BLaER1 (cell line): ENCODE data around the gene JAM2.

ENCODE experiments used
- H3K27ac ChIP-seq: shearing (Covaris generic); formaldehyde crosslinking; 2 replicates; pipeline ENCODE4 v1.8.1; 2022
- H3K27me3 ChIP-seq: shearing (Covaris generic); formaldehyde crosslinking; 2 replicates; pipeline ENCODE4 v1.8.1; 2022
- H3K36me3 ChIP-seq: shearing (Covaris generic); formaldehyde crosslinking; 2 replicates; pipeline ENCODE4 v1.8.1; 2022
- H3K4me1 ChIP-seq: shearing (Covaris generic); formaldehyde crosslinking; 2 replicates; pipeline ENCODE4 v1.8.1; 2022
- H3K4me2 ChIP-seq: shearing (Covaris generic); formaldehyde crosslinking; 2 replicates; pipeline ENCODE4 v1.8.1; 2022
- H3K4me3 ChIP-seq: shearing (Covaris generic); formaldehyde crosslinking; 2 replicates; pipeline ENCODE4 v1.8.1; 2022
- H3K9ac ChIP-seq: shearing (Covaris generic); formaldehyde crosslinking; 2 replicates; pipeline ENCODE4 v1.8.1; 2022
- H3K9me3 ChIP-seq: shearing (Covaris generic); formaldehyde crosslinking; 2 replicates; pipeline ENCODE4 v1.8.1; 2022
- H4K20me1 ChIP-seq: shearing (Covaris generic); formaldehyde crosslinking; 2 replicates; pipeline ENCODE4 v1.8.1; 2022
- Cebpa-rat ChIP-seq: shearing (Covaris generic); IDR thresholded peaks from 2 replicates; pipeline ENCODE4 v1.8.1; 2022

JAM2 gene

DNA sequence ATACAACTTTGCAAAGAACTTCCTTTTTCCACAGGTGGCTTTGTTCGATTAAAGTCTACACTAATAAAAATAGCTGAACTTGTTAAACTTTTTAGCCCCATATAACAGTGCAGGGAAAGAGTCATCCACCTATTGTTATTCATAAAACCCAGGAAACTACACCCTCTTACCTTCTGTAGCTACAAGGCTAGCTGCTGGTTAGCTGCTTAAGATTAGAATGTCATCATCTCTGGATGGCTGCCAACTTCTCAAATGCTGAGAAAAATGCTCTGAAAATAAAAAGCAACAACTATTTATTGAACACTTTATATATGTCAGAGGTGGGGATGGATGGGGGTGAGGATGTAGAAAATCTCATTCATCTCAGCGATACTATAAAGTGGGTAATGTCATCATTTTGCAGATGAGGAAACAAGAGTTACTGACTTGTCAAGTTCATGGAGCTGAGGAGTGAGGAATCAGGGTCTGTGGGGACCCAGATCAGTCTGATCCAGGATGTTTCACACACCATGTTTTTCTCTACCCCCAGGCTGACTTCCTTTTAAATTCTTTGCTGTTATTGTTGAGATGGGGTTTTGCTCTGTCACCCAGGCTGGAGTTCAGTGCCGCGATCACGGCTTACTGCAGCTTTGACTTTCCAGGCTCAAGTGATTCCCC, 78.6 kb downstream of the JAM2 start:
- Histone ChIP-seq H3K9me3 (no peaks in the 10 kb centered on the region), H3K4me2 (no peak overlapping the region), H3K4me3 (no peak overlapping the region), H3K27me3 (no peaks in the 10 kb centered on the region), H3K36me3 (peaks cover 52% of the 10 kb centered on the region), H3K9ac (no peak overlapping the region), H4K20me1 (no peaks in the 10 kb centered on the region), H3K4me1 (peaks cover 19% of the 10 kb centered on the region), H3K27ac (no peak overlapping the region)
- TF ChIP-seq Cebpa-rat, result no peak

DNA sequence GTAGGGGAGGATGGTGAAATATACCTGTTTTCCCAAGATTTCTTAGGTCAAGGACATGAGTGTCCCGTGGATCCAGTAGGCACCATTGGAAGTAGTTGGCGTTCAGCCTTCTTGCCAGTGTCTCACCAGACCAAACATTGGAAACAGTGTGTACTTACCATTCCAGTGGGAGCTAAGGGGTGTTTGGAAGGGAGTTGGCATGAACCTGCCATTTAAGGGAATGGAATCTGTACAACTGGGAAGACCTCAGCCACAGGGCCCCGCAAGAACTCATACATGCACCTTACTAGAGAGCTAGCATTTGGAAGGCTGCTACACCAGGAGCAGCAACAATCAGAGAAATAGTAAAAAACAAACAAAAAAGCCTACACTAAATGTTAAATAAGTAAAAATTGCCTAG, 82.9 kb downstream of the JAM2 start:
- no peak overlapping the region for H3K9ac ChIP-seq
- no peak overlapping the region for H3K4me3 ChIP-seq
- peaks cover 13% of the 10 kb centered on the region; the same call in 1 of the 2 replicates for H4K20me1 ChIP-seq
- peaks cover 69% of the 10 kb centered on the region for H3K36me3 ChIP-seq
- TF ChIP-seq Cebpa-rat, result no peak
- H3K4me1 ChIP-seq, result peaks cover 19% of the 10 kb centered on the region
- H3K9me3 ChIP-seq, result no peaks in the 10 kb centered on the region
- no peak overlapping the region for H3K27ac ChIP-seq
- H3K27me3 ChIP-seq, result no peaks in the 10 kb centered on the region
- H3K4me2 ChIP-seq, result no peak overlapping the region

DNA sequence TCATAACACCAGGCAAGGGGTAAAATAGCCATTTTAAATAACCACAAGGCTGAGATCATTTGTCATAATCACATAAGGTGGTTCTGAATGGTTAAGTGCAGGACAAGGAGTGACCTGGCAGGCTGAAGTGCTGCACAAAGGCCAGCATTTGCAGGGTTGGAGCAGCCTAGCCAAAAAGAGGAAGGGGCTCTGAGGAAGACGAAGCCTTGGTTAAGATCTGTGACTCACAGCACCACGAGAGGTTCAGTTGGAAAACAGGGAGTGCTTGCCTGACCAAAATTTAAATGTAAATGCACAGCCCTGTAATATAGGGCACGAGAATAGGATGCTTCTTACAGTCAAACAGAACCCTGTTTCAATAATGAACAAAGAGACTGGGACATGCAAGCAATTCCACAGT, 83.6 kb downstream of the JAM2 start:
- no peak overlapping the region for H3K27ac ChIP-seq
- H3K4me2 ChIP-seq, result no peak overlapping the region
- TF ChIP-seq Cebpa-rat, result no peak
- no peaks in the 10 kb centered on the region for H3K9me3 ChIP-seq
- peaks cover 17% of the 10 kb centered on the region for H3K4me1 ChIP-seq
- H3K27me3 ChIP-seq, result no peaks in the 10 kb centered on the region
- no peak overlapping the region for H3K9ac ChIP-seq
- H3K36me3 ChIP-seq, result peaks cover 73% of the 10 kb centered on the region
- H4K20me1 ChIP-seq, result peaks cover 20% of the 10 kb centered on the region; the same call in 1 of the 2 replicates
- no peak overlapping the region for H3K4me3 ChIP-seq

DNA sequence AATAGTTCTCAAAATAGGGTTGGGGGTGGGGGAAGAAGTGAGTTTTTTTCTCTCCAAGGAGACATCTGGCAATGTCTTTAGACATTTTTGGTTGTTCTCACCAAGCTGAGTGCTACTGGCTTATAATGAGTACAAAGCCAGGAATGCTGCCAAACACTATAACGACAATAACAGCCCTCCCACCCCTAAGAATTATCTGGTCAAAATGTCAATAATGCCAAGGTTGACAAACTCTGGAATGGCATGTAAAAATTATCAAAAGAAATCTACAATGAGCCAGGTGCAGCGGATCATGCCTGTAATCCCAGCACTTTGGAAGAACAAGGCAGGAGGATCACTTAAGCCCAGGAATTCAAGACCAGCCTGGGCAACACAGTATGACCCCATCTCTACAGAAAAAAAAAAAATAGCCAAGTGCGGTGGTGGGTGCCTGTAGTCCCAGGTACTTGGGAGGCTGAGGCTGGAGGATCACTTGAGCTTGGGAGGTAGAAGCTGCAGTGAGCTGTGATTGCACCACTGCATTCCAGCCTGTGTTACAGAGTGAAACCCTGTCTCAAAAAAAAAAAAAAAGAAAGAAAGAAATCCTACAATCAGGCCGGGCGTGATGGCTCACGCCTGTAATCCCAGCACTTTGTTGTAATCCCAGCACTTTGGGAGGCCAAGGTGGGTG, 93.2 kb downstream of the JAM2 start:
- H3K36me3 ChIP-seq, result peaks cover 51% of the 10 kb centered on the region
- H3K4me3 ChIP-seq, result no peak overlapping the region
- H3K9ac ChIP-seq, result no peak overlapping the region
- H4K20me1 ChIP-seq, result peaks cover 64% of the 10 kb centered on the region
- H3K4me1 ChIP-seq, result peaks cover 31% of the 10 kb centered on the region
- no peaks in the 10 kb centered on the region for H3K27me3 ChIP-seq
- H3K27ac ChIP-seq, result no peak overlapping the region
- peak overlapping the region; percentile 14; the same call in 1 of the 2 replicates for H3K4me2 ChIP-seq
- H3K9me3 ChIP-seq, result no peaks in the 10 kb centered on the region
- TF ChIP-seq Cebpa-rat, result no peak

DNA sequence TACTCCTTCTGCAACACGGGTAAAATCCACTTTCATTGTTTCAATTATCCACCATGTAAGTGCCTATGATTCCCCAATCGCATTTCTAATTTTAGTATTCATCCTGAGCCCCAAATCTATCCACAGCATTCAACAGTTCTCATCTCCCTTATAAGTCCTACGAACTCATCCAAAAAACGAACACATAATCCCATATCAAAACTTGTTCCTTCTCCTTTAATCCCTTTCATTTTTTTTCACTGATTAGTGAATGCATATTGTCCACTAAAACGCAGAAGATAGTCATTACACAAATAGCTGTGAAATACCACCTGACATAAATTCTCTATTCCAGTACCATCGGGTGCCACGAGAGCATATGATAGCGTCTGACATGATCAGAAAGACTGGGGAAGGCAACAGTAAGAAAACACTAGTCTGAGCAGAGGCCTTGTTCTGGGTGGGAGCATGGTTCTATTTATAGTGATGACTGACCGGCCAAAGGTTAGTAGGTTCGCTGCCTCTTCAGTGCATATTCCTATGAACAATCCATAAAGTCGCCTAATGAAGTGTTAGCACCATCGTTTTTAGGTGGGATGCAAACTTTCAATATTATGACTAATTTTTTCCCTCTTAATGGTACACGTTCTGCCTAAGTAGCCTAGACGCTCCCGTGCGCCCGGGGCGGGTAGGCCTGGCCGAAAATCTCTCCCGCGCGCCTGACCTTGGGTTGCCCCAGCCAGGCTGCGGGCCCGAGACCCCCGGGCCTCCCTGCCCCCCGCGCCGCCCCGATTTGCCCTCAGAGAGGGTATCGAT, 95.0 kb downstream of the JAM2 start:
- Histone ChIP-seq H3K4me1 (peaks cover 48% of the 10 kb centered on the region), H3K27me3 (no peaks in the 10 kb centered on the region), H4K20me1 (peaks cover 70% of the 10 kb centered on the region), H3K4me2 (peak overlapping the region; percentile 87), H3K9me3 (no peaks in the 10 kb centered on the region), H3K4me3 (peak overlapping the region; percentile 93), H3K36me3 (peaks cover 40% of the 10 kb centered on the region), H3K27ac (peak overlapping the region; percentile 99), H3K9ac (peak overlapping the region; percentile 97)
- TF ChIP-seq Cebpa-rat, result no peak

DNA sequence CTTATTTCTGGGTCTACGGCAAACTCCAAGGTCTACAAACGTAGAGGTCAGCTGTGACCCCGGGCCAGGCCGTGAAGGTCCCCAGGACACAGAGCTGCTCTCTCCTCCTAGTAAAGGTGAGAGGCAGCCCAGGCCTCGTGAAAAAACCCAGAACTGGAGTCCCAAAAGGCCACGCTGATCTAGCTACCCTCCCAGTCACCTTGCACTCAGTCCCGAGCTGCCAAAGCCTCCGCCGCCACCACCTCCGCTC, 95.5 kb downstream of the JAM2 start:
- TF ChIP-seq Cebpa-rat, result no peak
- Histone ChIP-seq H3K4me3 (peak overlapping the region; percentile 93), H3K4me2 (peak overlapping the region; percentile 87), H3K9ac (peak overlapping the region; percentile 97), H3K27ac (peak overlapping the region; percentile 99), H3K27me3 (no peaks in the 10 kb centered on the region), H3K9me3 (no peaks in the 10 kb centered on the region), H3K36me3 (peaks cover 36% of the 10 kb centered on the region), H3K4me1 (peaks cover 51% of the 10 kb centered on the region), H4K20me1 (peaks cover 69% of the 10 kb centered on the region)

DNA sequence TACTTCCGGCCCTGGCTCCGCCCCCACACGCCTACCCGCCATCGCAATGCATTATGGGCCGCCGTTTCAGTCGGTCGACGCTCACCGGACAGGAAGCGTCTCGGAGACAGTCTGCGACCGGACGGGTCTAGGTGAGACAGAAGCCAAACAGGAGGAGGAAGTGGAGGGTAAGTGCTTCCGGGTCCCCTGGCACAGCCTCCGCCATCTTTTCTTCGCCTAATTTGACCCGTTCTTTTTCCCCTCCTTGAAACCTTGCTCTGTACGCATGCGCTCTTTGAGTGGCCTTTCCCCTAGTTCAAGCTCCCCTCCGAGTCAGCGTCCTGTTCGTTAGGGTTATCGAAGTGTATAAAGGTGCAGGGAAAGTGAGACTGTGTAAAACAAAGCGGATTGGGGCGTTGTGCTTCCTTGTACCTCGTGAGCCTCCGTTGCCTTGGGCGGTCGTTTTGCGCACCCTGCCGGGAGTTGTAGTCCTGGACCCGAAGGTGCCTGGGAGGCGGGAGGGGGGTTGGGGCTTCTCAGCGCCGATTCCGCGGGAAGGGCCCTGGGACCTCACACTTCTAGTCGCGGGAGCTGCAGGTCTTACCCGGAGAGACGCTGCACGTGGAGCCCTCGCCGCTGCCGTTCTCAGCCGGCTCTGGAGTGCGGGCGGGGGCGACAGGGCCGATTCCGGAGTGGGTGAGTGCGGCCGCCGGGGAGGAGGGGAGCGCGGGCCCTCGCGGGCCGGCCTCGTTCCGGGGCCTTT, 96.0 kb downstream of the JAM2 start, which contains the start of the genes ATP5PF and GABPA:
Gene ATP5PF, minus strand, starts transcription at position 1 of the 742 bp plus-strand sequence. CDS start 5,110 bp downstream, outside the sequence.
Gene GABPA, plus strand, starts transcription at position 69 of the 742 bp plus-strand sequence. CDS start 6,627 bp downstream, outside the sequence.
- Histone ChIP-seq H3K27me3 (no peaks in the 10 kb centered on the region), H3K9ac (peak within 1 kb of the TSS; percentile 97), H3K36me3 (peaks cover 31% of the 10 kb centered on the region), H3K27ac (peak within 1 kb of the TSS; percentile 99), H3K4me2 (peak within 1 kb of the TSS; percentile 87), H3K4me3 (peak within 1 kb of the TSS; percentile 93), H3K9me3 (no peaks in the 10 kb centered on the region), H4K20me1 (peaks cover 64% of the 10 kb centered on the region), H3K4me1 (peaks cover 51% of the 10 kb centered on the region)
- TF ChIP-seq Cebpa-rat, result no peak

DNA sequence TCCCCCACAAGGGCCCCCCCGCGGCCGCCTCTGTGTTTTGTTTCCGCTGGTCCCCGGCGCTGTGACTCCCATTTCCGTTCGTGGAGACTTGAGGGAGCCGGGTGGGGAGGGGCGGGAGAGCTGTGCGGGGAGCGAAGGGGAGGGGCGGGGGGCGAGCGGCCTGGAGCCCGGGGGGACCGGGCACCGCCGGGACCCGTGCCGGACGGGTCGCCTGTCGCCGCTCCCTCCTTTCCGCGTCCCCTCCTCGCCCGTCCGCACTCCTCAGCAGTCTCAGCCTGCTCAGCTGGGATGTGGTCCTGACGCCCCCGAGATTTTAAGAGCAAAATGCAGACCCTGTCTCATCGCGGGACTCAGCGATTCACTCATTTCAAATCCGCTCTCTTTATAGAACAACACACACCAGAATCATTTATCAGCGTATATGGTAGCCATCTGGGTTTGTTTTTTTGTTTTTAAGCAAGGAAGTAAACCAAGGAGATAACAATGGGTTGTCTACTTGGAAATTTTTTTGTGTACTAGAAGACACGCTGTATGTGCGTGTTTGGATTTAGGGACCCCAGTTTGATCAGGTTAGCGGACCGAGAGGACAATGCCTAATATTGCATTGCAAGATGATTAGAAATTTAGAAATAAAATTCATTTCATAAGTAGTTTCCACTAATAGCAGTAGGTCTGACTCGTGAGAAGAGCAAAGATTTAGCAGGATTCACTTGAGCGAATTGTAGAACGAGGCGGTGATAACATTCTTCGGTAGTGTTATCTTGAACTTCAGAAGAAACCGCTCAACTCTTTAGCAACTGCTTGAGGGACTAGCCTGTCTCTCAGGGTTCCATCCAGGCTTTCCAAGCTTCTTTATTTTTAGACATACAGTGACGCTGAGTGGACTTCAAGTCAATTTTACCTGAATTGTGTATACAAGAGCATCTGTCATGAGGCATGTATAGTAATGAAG, 96.9 kb downstream of the JAM2 start:
- no peaks in the 10 kb centered on the region for H3K27me3 ChIP-seq
- peak overlapping the region; percentile 93 for H3K4me3 ChIP-seq
- H3K36me3 ChIP-seq, result peaks cover 25% of the 10 kb centered on the region
- TF ChIP-seq Cebpa-rat, result no peak
- peak overlapping the region; percentile 97 for H3K9ac ChIP-seq
- peak overlapping the region; percentile 99 for H3K27ac ChIP-seq
- H3K4me1 ChIP-seq, result peaks cover 51% of the 10 kb centered on the region
- H3K9me3 ChIP-seq, result no peaks in the 10 kb centered on the region
- peak overlapping the region; percentile 87 for H3K4me2 ChIP-seq
- peaks cover 60% of the 10 kb centered on the region for H4K20me1 ChIP-seq
